Skeletal muscle tissue (tissue), 4 donors: ENCODE measurements around the gene P2RY11. TPM values are rescaled to one million over a fixed set of nuclear protein-coding genes. Genes with fewer than 3 reads are reported as not detected.

Experiments used
- H3K27ac ChIP-seq: one replicate; pipeline ENCODE4 v1.7.0; 2013; ENCODE audit warnings: mild to moderate bottlenecking, low read depth, low read length, inconsistent platforms
- H3K27me3 ChIP-seq, 3 donors: one replicate each; pipeline ENCODE4 v1.7.0; 2013; ENCODE audit warnings: low read length in 3 of 3; ENCODE audit not compliant: control insufficient read depth in 3 of 3, insufficient read depth in 3 of 3
- H3K36me3 ChIP-seq, 3 donors: one replicate each; pipeline ENCODE4 v1.7.0; 2013; ENCODE audit warnings: low read length in 3 of 3; ENCODE audit not compliant: control insufficient read depth in 3 of 3, insufficient read depth in 3 of 3
- H3K4me1 ChIP-seq, 3 donors: one replicate each; pipeline ENCODE4 v1.7.0; 2013; ENCODE audit warnings: low read length in 3 of 3, mild to moderate bottlenecking in 3 of 3; ENCODE audit not compliant: control insufficient read depth in 3 of 3, insufficient read depth in 3 of 3
- H3K4me3 ChIP-seq, 3 donors: one replicate each; pipeline ENCODE4 v1.7.0; 2013; ENCODE audit warnings: low read length in 3 of 3
- H3K9ac ChIP-seq, 3 donors: one replicate each; pipeline ENCODE4 v1.7.0; 2013; ENCODE audit warnings: low read length in 3 of 3, mild to moderate bottlenecking in 3 of 3, moderate library complexity in 2 of 3, low read depth in 1 of 3
- H3K9me3 ChIP-seq, 3 donors: one replicate each; pipeline ENCODE4 v1.7.0; 2013; ENCODE audit warnings: low read length in 3 of 3; ENCODE audit not compliant: control insufficient read depth in 3 of 3
- total RNA-seq: library from RNA; depleted of rRNA; stranded (reverse); fragments of >200 nt; gene quantifications from one replicate; pipeline ENCODE4 v1.2.3, GENCODE V29; 2014
- donor health status: Osteomylitis.

P2RY11 gene
- total RNA-seq, 1 donor from 2014 or later: 1.6 TPM

- H3K36me3 ChIP-seq: peaks cover 19 to 21% (median 21%) of the 10 kb centered on the region in 3 donors
- H3K27ac ChIP-seq: no peak overlapping the region
- H3K9ac ChIP-seq: no peak overlapping the region
- H3K9me3 ChIP-seq: no peaks in the 10 kb centered on the region
- H3K4me1 ChIP-seq: peaks cover 11 to 24% (median 16%) of the 10 kb centered on the region in 3 donors
- H3K4me3 ChIP-seq: no peak overlapping the region
- H3K27me3 ChIP-seq: no peaks in the 10 kb centered on the region
Observed at GRCh38 chr19:10104665-10105508, 6.6 kb upstream of the P2RY11 start.

DNA sequence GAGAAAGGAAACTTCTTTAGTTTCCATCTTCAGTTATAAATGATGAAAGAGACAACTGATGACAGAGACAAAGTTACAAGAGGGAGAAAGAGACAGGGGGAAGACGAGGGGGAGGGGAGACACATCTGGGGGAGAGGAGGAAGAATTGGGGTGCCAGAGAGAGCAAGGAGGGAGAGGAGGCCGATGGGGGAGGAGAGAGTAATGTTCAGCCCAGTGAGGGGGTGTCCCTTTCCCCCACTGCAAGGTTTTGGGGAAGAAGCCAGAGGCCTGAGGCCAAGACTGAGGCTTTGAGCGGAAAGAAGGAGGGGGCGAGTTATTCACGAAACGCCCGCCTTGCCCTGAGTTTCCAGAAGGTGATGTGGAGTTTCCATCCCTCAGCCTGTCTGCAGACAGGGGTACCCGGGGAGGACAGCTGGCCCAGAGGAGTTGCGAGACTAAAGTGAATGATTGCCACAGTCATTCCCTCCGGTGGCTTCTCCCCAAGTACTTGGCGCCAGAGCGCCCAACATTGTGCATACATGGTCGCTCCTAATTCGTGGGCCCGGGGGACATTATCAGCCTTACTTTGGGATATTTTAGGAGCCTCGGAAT, 5.9 kb upstream of the P2RY11 start:
- no peaks in the 10 kb centered on the region for H3K9me3 ChIP-seq
- no peaks in the 10 kb centered on the region for H3K27me3 ChIP-seq
- peaks cover 11 to 24% (median 16%) of the 10 kb centered on the region in 3 donors for H3K4me1 ChIP-seq
- peak overlapping the region; percentile 64 for H3K27ac ChIP-seq
- peak overlapping the region in 1 of 3 donors; percentile 64 for H3K9ac ChIP-seq
- H3K4me3 ChIP-seq: peak overlapping the region; percentile 51 to 97 (median 70)
- peaks cover 26 to 28% (median 27%) of the 10 kb centered on the region in 3 donors for H3K36me3 ChIP-seq

- Histone ChIP-seq H3K4me3 (peak within 1 kb of the TSS; percentile 87 to 97 (median 94)), H3K27ac (peak within 1 kb of the TSS; percentile 64), H3K27me3 (no peaks in the 10 kb centered on the region), H3K9ac (peak within 1 kb of the TSS; percentile 69 to 87 (median 77)), H3K4me1 (peaks cover 11 to 24% (median 16%) of the 10 kb centered on the region in 3 donors), H3K36me3 (peaks cover 33 to 35% (median 34%) of the 10 kb centered on the region in 3 donors), H3K9me3 (no peaks in the 10 kb centered on the region)
Observed at GRCh38 chr19:10106100-10106936, 5.2 kb upstream of the P2RY11 start, which contains the start of gene PPAN. Gene PPAN (plus strand): TSS chr19:10106362. CDS start chr19:10106395, 33 bp downstream.

- Histone ChIP-seq H3K4me1 (peaks cover 11 to 24% (median 17%) of the 10 kb centered on the region in 3 donors), H3K36me3 (peaks cover 34 to 38% (median 38%) of the 10 kb centered on the region in 3 donors), H3K27ac (no peak overlapping the region), H3K9ac (peak overlapping the region; percentile 69 to 87 (median 77)), H3K9me3 (no peaks in the 10 kb centered on the region), H3K4me3 (peak overlapping the region; percentile 87 to 97 (median 94)), H3K27me3 (no peaks in the 10 kb centered on the region)
Observed at GRCh38 chr19:10107254-10107653, 4.2 kb upstream of the P2RY11 start.

- Histone ChIP-seq H3K27ac (no peak overlapping the region), H3K9me3 (no peaks in the 10 kb centered on the region), H3K36me3 (peaks cover 34 to 39% (median 38%) of the 10 kb centered on the region in 3 donors), H3K4me3 (no peak overlapping the region), H3K4me1 (peaks cover 11 to 24% (median 18%) of the 10 kb centered on the region in 3 donors), H3K9ac (no peak overlapping the region), H3K27me3 (no peaks in the 10 kb centered on the region)
Observed at GRCh38 chr19:10107817-10108367, 3.6 kb upstream of the P2RY11 start.

DNA sequence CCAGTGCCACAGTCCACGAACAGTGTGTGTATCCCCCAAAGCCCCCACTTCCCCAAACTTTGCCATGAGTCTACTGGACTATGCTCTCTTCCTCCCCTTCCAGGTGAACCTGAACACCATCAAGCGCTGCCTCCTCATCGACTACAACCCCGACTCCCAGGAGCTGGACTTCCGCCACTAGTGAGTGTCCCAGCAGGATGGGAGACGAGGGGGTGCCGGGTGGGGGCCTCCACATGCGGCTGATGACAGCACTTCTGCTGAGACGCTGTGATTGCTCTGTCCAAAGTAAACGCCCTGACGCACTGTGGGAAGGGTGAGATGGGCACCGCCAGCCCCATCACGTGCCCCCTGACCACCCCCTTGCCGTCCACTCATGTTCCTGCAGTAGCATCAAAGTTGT, 2.0 kb upstream of the P2RY11 start:
- Histone ChIP-seq H3K27ac (no peak overlapping the region), H3K36me3 (peaks cover 34 to 43% (median 39%) of the 10 kb centered on the region in 3 donors), H3K9me3 (no peaks in the 10 kb centered on the region), H3K4me1 (peaks cover 13 to 38% (median 18%) of the 10 kb centered on the region in 3 donors), H3K9ac (no peak overlapping the region), H3K27me3 (no peaks in the 10 kb centered on the region), H3K4me3 (no peak overlapping the region)

- Histone ChIP-seq H3K27ac (no peak overlapping the region), H3K36me3 (peaks cover 36 to 50% (median 45%) of the 10 kb centered on the region in 3 donors), H3K4me1 (peaks cover 16 to 45% (median 22%) of the 10 kb centered on the region in 3 donors), H3K27me3 (no peaks in the 10 kb centered on the region), H3K9ac (no peak overlapping the region), H3K9me3 (no peaks in the 10 kb centered on the region), H3K4me3 (no peak overlapping the region)
Observed at GRCh38 chr19:10110076-10110971, 1.2 kb upstream of the P2RY11 start.

DNA sequence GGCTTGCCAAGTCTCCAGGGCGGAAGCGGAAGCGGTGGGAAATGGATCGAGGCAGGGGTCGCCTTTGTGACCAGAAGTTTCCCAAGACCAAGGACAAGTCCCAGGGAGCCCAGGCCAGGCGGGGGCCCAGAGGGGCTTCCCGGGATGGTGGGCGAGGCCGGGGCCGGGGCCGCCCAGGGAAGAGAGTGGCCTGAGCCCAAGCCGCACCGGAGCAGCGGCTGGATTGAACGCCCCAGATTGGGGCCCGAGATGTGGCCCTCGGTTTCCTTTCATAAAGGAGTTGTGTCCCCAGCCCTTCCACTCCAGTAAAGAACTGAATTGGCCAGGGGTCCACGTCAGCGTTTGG, 548 bp upstream of the P2RY11 start:
- no peaks in the 10 kb centered on the region for H3K9me3 ChIP-seq
- peaks cover 42 to 55% (median 51%) of the 10 kb centered on the region in 3 donors for H3K36me3 ChIP-seq
- H3K4me3 ChIP-seq: no peak overlapping the region
- no peak overlapping the region for H3K27ac ChIP-seq
- no peaks in the 10 kb centered on the region for H3K27me3 ChIP-seq
- H3K9ac ChIP-seq: no peak overlapping the region
- H3K4me1 ChIP-seq: peaks cover 19 to 47% (median 24%) of the 10 kb centered on the region in 3 donors
